HG03469 (cell line): ENCODE measurements around the gene AS3MT.
"Not testable (repeated sequence)": the region's sequence is repeated elsewhere in the genome, so short reads cannot be mapped to it uniquely, and the experiment has no call there.

Source experiments
- ATAC-seq: cut with Tn5 transposase; IDR thresholded peaks from one replicate; pipeline ENCODE4 v1.9.1; 2021; ENCODE audit warnings: mild to moderate bottlenecking, moderate library complexity, moderate number of reproducible peaks; ENCODE audit not compliant: unreplicated experiment

Gene AS3MT

GRCh38 chr10:102869258-102870198 lies at the start of gene AS3MT:
TSS of gene AS3MT (plus strand) at chr10:102869470. CDS start at chr10:102869593, 123 bp downstream.
- no peak for ATAC-seq

GRCh38 chr10:102820008-102820407 lies 49.3 kb upstream of the AS3MT start:
- ATAC-seq = not testable (repeated sequence)

GRCh38 chr10:102822222-102822621 lies 47.0 kb upstream of the AS3MT start:
- no peak for ATAC-seq

GRCh38 chr10:102824664-102825063 lies 44.6 kb upstream of the AS3MT start:
- no peak for ATAC-seq

- ATAC-seq = no peak
These were observed 43.0 kb upstream of the AS3MT start for GRCh38 chr10:102826148-102826796.

- ATAC-seq = no peak
These were observed 41.7 kb upstream of the AS3MT start for GRCh38 chr10:102827597-102827975.

GRCh38 chr10:102831322-102832071 lies 37.8 kb upstream of the AS3MT start:
- ATAC-seq = no peak

- ATAC-seq = no peak
These were observed 37.0 kb upstream of the AS3MT start for GRCh38 chr10:102832248-102832647.

GRCh38 chr10:102832987-102833386 lies 36.3 kb upstream of the AS3MT start:
- no peak for ATAC-seq

GRCh38 chr10:102834143-102834542 lies 35.1 kb upstream of the AS3MT start:
- no peak for ATAC-seq

GRCh38 chr10:102835007-102835482 lies 34.2 kb upstream of the AS3MT start:
- no peak for ATAC-seq

- no peak for ATAC-seq
These were observed 32.0 kb upstream of the AS3MT start, which contains the start of gene CYP17A1 for GRCh38 chr10:102837230-102837721. TSS of gene CYP17A1 (minus strand) at chr10:102837413. CDS start at chr10:102837361, 52 bp downstream.

- ATAC-seq = not testable (repeated sequence)
These were observed 30.9 kb upstream of the AS3MT start for GRCh38 chr10:102838276-102838927.

- ATAC-seq = no peak
These were observed 27.4 kb upstream of the AS3MT start for GRCh38 chr10:102841827-102842345.

- not testable (repeated sequence) for ATAC-seq
These were observed 26.1 kb upstream of the AS3MT start for GRCh38 chr10:102843139-102843538.

GRCh38 chr10:102844190-102844776 lies 25.0 kb upstream of the AS3MT start:
- ATAC-seq = not testable (repeated sequence)

- ATAC-seq = no peak
These were observed 23.8 kb upstream of the AS3MT start for GRCh38 chr10:102845352-102845902.

GRCh38 chr10:102850025-102850518 lies 19.2 kb upstream of the AS3MT start:
- no peak for ATAC-seq

- ATAC-seq = not testable (repeated sequence)
These were observed 16.0 kb upstream of the AS3MT start for GRCh38 chr10:102853237-102853636.
